GM12865 (cell line): Measurements from ENCODE around the gene CDKAL1.

Experiments
- DNase-seq: peaks from one replicate; pipeline ENCODE4 v3.0.0; 2010; ENCODE audit warnings: low read depth
- H3K4me3 ChIP-seq: 2 replicates; pipeline ENCODE4 v1.5.1; 2011; ENCODE audit warnings: mild to moderate bottlenecking, low read depth, low read length, control low read depth
- TF ChIP-seq, protein P1 (sequence below): IDR thresholded peaks from 2 replicates; pipeline ENCODE4 v1.5.1; 2011; ENCODE audit warnings: low read length, control low read depth, low read depth, inconsistent platforms; ENCODE audit not compliant: insufficient read depth; ENCODE audit errors: missing control alignments

CDKAL1 gene

DNA sequence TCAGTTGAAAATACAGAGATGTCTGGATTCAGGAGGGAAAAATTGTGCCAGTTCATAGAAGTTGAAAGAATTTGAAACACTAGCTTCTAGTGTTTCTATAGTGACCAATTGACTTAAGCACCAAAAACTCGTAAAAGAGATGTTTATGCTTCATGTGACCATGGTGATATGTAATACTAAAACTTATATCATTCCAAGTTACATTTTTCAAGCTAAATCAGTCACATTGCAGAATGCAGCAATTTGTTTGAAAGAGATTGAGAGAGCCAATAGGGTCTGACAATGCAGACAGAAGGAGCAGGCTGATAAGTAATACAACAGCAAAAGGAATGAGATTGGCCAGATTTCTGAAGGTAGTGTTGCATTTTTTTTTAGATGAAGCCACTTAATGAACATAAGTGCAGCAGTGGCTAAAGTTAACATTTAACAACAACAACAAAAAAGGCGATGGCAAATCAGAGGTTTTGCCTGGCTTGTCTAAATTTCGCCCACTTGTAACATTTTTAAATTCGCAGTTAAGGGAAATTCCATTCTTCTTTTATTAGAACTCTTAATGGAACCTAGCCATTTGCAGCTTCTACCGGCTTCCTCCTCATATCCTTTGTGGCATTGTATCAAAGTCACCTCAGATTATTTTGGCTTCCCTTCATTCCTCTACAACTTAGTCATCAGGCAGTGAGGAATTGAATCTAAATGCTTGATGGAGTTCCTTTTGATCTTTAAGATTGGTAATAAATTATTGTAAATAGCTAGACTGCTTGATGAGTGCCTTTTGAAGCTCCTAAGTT is 575.3 kb downstream of the CDKAL1 start:
- TF ChIP-seq, protein P1, sequence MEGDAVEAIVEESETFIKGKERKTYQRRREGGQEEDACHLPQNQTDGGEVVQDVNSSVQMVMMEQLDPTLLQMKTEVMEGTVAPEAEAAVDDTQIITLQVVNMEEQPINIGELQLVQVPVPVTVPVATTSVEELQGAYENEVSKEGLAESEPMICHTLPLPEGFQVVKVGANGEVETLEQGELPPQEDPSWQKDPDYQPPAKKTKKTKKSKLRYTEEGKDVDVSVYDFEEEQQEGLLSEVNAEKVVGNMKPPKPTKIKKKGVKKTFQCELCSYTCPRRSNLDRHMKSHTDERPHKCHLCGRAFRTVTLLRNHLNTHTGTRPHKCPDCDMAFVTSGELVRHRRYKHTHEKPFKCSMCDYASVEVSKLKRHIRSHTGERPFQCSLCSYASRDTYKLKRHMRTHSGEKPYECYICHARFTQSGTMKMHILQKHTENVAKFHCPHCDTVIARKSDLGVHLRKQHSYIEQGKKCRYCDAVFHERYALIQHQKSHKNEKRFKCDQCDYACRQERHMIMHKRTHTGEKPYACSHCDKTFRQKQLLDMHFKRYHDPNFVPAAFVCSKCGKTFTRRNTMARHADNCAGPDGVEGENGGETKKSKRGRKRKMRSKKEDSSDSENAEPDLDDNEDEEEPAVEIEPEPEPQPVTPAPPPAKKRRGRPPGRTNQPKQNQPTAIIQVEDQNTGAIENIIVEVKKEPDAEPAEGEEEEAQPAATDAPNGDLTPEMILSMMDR = no peak

DNA sequence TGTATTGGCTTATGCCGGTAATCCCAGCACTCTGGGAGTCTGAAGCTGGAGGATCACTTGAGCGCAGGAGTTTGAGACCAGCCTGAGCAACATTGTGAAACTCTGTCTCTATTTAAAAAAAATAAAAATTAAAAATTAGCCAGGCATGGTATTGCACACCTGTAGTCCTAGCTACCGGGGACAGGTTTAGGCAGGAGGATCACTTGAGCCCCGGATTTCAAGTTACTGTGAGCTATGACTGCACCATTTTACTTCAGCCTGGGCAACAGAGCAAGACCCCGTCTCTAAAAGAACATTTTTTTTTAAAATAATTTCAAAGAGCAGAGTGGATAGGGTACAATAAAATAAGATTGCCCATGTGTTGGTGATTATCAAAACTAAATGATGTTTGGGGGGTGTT is 576.4 kb downstream of the CDKAL1 start:
- DNase-seq = no peak
- TF ChIP-seq, protein P1 = no peak
- H3K4me3 ChIP-seq = no peak overlapping the region

More for the DNA sequence above, 575.3 kb downstream of the CDKAL1 start:
- no peak overlapping the region for H3K4me3 ChIP-seq
- peak; percentile 11 for DNase-seq

DNA sequence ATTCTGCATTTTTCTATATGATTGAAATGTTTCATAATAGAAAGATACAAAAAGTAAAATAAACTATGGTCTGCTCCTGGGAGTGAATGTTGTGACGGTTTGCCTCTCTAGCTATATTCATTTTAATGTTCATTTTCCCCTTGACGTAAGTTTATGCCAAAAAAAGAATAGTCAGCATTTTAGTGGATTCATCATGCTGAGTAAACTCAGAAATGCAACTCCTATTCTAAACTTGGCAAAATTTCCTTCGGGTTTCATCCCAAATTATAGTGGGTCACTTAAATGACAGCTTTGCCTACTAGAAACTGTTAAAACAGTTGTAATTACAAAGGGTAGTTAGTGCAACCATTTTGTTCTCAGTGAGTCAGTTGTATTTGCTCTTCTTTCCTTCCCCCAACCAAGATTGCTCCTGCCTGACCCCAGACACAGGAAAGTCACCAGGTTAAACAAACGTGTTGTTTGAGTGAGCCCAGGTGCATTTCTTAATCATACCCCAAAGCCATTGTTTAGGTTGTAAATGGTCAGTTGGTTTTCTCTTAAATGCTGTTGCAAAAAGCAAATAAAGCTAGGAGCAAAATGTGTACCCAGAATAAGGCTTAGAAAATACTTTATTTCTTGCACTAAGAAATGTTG is 577.0 kb downstream of the CDKAL1 start:
- H3K4me3 ChIP-seq = no peak overlapping the region
- TF ChIP-seq, protein P1 = no peak
- no peak for DNase-seq

DNA sequence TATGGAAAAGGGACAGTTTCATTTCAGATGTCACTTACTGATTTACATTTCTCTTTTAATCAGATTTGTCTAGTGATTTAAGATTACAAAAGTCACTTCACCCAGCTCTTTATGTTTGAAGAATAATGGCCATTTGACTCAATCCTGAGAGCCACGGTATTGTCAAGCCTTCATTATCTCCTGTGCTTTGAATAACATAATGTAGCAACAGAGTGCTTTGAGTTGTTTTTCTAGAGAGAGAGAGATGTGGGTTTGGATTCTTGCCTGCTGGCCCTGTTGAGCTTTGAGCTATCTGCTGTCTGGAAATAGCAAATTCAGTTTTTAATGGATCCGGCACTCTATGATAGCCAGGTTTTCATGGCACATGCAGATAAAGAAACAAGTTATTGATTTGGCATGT is 580.9 kb downstream of the CDKAL1 start:
- no peak for DNase-seq
- TF ChIP-seq, protein P1 = no peak
- no peak overlapping the region for H3K4me3 ChIP-seq

DNA sequence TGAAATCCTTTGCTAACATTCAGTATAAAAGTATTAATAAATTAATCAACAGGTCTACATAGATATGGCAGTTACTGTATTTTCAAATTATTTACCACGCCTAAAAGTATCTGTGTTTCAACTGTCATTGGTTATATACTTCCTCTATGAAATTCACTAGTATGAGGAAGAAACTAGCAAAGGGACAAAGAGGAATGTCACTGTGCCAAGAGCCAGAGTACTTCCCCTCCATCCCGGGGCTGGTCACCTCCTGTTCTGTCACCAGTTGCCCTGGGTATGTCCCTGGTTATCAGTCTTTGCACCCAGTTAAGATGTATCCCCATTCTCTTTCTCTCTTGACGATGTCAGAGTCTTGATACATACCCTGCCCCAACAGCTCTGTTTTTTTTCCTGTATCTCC is 582.5 kb downstream of the CDKAL1 start:
- DNase-seq = no peak
- TF ChIP-seq, protein P1 = no peak
- H3K4me3 ChIP-seq = no peak overlapping the region

DNA sequence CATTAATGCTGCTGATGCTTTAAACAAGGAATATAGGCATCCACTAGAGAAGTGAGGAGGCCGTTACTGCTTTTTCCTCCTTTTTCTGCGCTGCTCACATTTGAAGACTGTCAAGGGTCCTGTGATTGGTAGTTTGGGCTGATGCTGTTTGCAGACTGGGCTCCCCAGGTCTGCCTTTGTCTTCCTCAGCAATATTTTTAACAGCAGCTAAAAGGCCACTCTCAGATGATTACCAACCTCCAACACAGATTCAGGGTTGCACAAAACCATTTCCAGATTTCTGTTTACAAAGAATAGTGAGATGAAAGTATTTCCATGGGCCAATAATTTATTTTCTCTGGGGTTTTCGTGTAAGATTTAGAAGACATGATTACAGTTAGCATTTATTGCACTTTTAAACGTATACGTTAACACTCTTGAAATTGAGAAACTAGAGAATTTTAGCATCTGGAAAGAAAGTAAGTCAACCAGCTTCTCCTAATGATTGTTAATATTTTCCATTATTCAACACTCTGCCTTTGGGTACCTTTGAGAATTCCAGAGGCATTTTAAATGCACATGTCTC is 584.0 kb downstream of the CDKAL1 start:
- TF ChIP-seq, protein P1 = no peak
- no peak for DNase-seq
- no peak overlapping the region for H3K4me3 ChIP-seq
